Measurements from ENCODE around the gene BORCS5. TPM values are rescaled to one million over a fixed set of nuclear protein-coding genes. Genes with fewer than 3 reads are reported as not detected.

Gene BORCS5
- total RNA-seq, 1 donor from 2014 or later: 25.2 TPM

DNA sequence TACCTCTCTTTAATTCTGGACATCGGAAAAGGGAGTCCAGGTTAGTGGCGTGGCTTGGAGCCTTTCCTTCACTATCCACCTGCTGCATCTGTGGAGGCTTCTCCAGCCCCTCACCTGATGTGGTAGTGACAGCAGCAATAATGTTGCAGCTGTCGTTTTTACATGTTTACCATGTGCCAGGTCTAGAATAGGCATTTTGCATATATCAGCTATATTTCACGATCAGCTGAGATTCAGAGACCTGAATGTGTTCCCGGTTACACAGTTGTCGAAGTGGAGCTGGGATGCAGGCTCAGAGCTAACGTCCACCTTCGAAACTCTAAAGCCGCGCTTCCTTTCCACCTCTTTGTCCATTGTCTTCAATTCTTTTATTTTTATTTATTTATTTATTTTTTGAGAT lies 91.0 kb downstream of the BORCS5 start:
- H3K27ac Mint-ChIP-seq: no peak overlapping the region
- H3K36me3 Mint-ChIP-seq (ENCODE audit: insufficient read depth): peaks cover 1% of the 10 kb centered on the region
- no peaks in the 10 kb centered on the region for H3K27me3 Mint-ChIP-seq
- H3K9me3 Mint-ChIP-seq (ENCODE audit: low read depth): no peaks in the 10 kb centered on the region
- no peak for DNase-seq (ENCODE audit: low spot score, unreplicated experiment)
- H3K4me1 Mint-ChIP-seq (ENCODE audit: low read depth): peaks cover 3% of the 10 kb centered on the region
- TF ChIP-seq, protein P1, sequence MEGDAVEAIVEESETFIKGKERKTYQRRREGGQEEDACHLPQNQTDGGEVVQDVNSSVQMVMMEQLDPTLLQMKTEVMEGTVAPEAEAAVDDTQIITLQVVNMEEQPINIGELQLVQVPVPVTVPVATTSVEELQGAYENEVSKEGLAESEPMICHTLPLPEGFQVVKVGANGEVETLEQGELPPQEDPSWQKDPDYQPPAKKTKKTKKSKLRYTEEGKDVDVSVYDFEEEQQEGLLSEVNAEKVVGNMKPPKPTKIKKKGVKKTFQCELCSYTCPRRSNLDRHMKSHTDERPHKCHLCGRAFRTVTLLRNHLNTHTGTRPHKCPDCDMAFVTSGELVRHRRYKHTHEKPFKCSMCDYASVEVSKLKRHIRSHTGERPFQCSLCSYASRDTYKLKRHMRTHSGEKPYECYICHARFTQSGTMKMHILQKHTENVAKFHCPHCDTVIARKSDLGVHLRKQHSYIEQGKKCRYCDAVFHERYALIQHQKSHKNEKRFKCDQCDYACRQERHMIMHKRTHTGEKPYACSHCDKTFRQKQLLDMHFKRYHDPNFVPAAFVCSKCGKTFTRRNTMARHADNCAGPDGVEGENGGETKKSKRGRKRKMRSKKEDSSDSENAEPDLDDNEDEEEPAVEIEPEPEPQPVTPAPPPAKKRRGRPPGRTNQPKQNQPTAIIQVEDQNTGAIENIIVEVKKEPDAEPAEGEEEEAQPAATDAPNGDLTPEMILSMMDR (IDR thresholded peaks at IDR 0.05; ENCODE audit: unreplicated experiment): no peak
- H3K4me3 Mint-ChIP-seq (ENCODE audit: low read depth): no peak overlapping the region

DNA sequence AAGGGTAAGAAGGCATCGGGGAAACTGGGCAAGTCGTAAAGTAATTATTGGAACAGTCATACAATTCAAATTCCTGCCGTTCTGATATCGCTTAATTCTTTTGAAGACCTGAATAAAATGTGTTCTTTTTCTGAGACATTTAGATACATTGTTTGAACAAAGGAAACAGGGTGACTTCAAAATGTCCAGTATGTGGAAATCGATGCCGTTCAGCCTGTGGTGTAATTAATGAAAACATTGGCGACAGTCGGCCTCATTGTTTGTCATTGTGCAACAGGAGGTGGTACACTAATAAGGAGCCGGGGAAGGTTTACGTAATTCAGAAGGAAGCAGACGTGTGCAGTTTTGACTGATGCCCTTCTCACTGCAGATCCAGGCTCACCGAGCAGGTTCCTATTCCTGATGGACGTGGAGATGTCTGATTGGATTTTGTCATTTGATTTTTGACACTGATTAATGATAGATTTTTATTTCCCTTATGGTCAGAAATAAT lies 92.7 kb downstream of the BORCS5 start:
- Mint-ChIP-seq H3K27ac (no peak overlapping the region), H3K4me3 (ENCODE audit: low read depth) (no peak overlapping the region)

GRCh38 chr12:12450043-12450471 lies 93.2 kb downstream of the BORCS5 start:
- Mint-ChIP-seq H3K27me3 (no peaks in the 10 kb centered on the region), H3K36me3 (ENCODE audit: insufficient read depth) (peaks cover 1% of the 10 kb centered on the region), H3K27ac (no peak overlapping the region), H3K4me3 (ENCODE audit: low read depth) (no peak overlapping the region), H3K4me1 (ENCODE audit: low read depth) (peaks cover 3% of the 10 kb centered on the region), H3K9me3 (ENCODE audit: low read depth) (no peaks in the 10 kb centered on the region)
- no peak for DNase-seq (ENCODE audit: low spot score, unreplicated experiment)
- TF ChIP-seq, protein P1 (IDR thresholded peaks at IDR 0.05; ENCODE audit: unreplicated experiment): no peak

More for the DNA sequence above, 92.7 kb downstream of the BORCS5 start:
- DNase-seq (ENCODE audit: low spot score, unreplicated experiment): no peak
- Mint-ChIP-seq H3K9me3 (ENCODE audit: low read depth) (no peaks in the 10 kb centered on the region), H3K4me1 (ENCODE audit: low read depth) (peaks cover 3% of the 10 kb centered on the region), H3K27me3 (no peaks in the 10 kb centered on the region), H3K36me3 (ENCODE audit: insufficient read depth) (peaks cover 1% of the 10 kb centered on the region)
- TF ChIP-seq, protein P1 (IDR thresholded peaks at IDR 0.05; ENCODE audit: unreplicated experiment): no peak

GRCh38 chr12:12451098-12451497 lies 94.2 kb downstream of the BORCS5 start:
- DNase-seq (ENCODE audit: low spot score, unreplicated experiment): no peak
- H3K4me1 Mint-ChIP-seq (ENCODE audit: low read depth): peaks cover 3% of the 10 kb centered on the region
- no peaks in the 10 kb centered on the region for H3K9me3 Mint-ChIP-seq (ENCODE audit: low read depth)
- H3K4me3 Mint-ChIP-seq (ENCODE audit: low read depth): no peak overlapping the region
- no peaks in the 10 kb centered on the region for H3K27me3 Mint-ChIP-seq
- H3K27ac Mint-ChIP-seq: no peak overlapping the region
- H3K36me3 Mint-ChIP-seq (ENCODE audit: insufficient read depth): peaks cover 1% of the 10 kb centered on the region
- TF ChIP-seq, protein P1 (IDR thresholded peaks at IDR 0.05; ENCODE audit: unreplicated experiment): no peak

GRCh38 chr12:12452326-12452902 lies 95.5 kb downstream of the BORCS5 start:
- Mint-ChIP-seq H3K27me3 (no peaks in the 10 kb centered on the region), H3K4me1 (ENCODE audit: low read depth) (peaks cover 3% of the 10 kb centered on the region), H3K9me3 (ENCODE audit: low read depth) (peaks cover 3% of the 10 kb centered on the region), H3K4me3 (ENCODE audit: low read depth) (no peak overlapping the region), H3K27ac (no peak overlapping the region), H3K36me3 (ENCODE audit: insufficient read depth) (peaks cover 4% of the 10 kb centered on the region)
- DNase-seq (ENCODE audit: low spot score, unreplicated experiment): no peak
- TF ChIP-seq, protein P1 (IDR thresholded peaks at IDR 0.05; ENCODE audit: unreplicated experiment): no peak

All from progenitor cell of endocrine pancreas (in vitro differentiated cells).